ENCODE measurements around the gene CD99.
"Not testable (repeated sequence)": the region's sequence is repeated elsewhere in the genome, so short reads cannot be mapped to it uniquely, and the experiment has no call there.

The CD99 gene

GRCh38 chrX:2780472-2781225 is 89.6 kb downstream of the CD99 start:
- DNase-seq, result not testable (repeated sequence)

GRCh38 chrX:2781226-2781571 is 90.1 kb downstream of the CD99 start:
- no peak for DNase-seq

GRCh38 chrX:2781698-2782097 is 90.6 kb downstream of the CD99 start:
- DNase-seq, result no peak

GRCh38 chrX:2782171-2782570 is 91.1 kb downstream of the CD99 start:
- DNase-seq, result no peak

- no peak for DNase-seq
Measured at GRCh38 chrX:2782778-2783177, 91.7 kb downstream of the CD99 start.

GRCh38 chrX:2784026-2784425 is 92.9 kb downstream of the CD99 start:
- DNase-seq, result no peak

GRCh38 chrX:2785538-2785937 is 94.4 kb downstream of the CD99 start:
- DNase-seq, result no peak

GRCh38 chrX:2788980-2789379 is 97.9 kb downstream of the CD99 start:
- no peak for DNase-seq

GRCh38 chrX:2789569-2789968 is 98.5 kb downstream of the CD99 start:
- no peak for DNase-seq
